Left forelimb (tissue), 1 donor: Measurements from ENCODE around the gene FAM124B.

Experiments
- DNase-seq: peaks from one replicate; pipeline ENCODE4 v3.0.0-alpha.2; 2018; ENCODE audit warnings: low spot score

FAM124B gene

DNA sequence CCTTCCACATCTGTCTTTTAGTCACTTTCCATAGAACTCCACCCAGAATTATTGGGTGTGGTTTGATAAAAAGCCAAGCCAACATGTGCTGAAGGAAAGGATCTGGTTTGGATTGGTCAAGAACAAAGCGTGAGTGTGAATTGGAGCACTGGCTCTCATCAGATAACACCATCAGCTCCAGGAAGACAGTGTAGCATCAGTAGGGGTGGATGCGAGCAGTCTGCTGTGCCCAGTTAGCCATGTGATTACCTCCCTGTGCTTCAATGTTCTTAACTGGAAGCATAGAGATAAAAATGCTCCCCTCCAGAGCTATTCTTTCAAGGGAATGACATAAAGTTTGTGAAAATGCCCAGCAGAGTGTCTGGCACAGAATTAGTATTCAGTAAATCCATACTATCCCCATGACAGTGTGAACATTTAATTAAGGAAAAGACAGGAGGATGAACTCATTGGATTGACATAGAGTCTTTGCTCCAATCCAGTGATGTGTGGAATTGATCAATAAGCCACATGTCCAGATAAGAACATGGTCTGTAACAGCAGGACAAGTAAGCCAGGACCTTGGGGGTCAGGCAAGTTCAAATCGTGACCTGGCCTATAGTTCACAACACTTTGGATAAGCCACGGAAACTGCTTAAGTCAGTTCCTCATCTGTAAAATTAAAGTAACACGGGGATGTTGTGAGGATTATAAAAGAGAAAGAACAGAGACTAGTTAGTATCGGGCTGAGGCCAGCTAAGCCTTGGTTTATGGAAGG is 68.0 kb downstream of the FAM124B start:
- DNase-seq: no peak

DNA sequence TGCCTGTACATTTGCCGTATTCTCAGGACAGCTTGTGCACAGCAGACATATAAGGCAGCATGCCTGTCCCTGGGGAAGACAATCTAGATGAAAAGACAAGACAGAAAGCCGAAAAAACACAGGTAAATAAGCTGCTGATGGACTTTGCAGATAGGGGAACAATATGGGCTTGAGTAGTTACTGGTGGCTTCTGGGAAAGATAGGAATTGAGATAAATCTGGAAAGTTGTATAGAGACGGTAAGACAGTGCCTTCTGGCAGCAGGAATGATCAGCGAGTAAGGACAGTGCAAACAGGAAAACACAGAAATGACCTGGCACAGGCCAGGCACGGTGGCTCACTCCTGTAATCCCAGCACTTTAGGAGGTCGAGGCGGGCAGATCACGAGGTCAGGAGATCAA is 70.2 kb downstream of the FAM124B start:
- DNase-seq: no peak

DNA sequence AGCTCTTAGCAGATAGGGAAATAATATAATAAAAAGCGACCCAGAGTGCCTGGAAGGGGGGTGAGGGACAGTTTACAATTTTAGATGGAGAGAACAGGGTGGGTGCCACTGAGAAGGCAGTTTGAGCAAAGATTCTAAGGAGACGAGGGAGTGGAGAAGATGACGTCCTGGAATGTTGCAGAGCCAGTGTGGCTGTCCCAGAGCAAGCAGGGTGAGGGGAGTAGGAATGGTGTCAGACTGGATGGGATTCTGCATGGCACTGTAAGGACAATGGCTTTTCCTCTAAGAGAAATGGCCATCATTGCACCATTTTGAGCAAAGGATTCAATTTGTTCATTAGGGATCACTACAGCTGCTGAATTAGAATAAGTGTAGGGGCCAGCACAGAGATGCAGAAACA is 73.1 kb downstream of the FAM124B start:
- DNase-seq: no peak
